ENCODE data around the gene ANKRD6.
A peak's percentile ranks its signal among the peaks of the same experiment; 100 is the strongest.

Gene ANKRD6

GRCh38 chr6:89667872-89668556 is 235.1 kb downstream of the ANKRD6 start:
- no peak for DNase-seq

- DNase-seq = no peak
Measured at GRCh38 chr6:89669002-89669401, 236.1 kb downstream of the ANKRD6 start.

- no peak for DNase-seq
Measured at GRCh38 chr6:89670935-89671565, 238.1 kb downstream of the ANKRD6 start.

- no peak for DNase-seq
Measured at GRCh38 chr6:89675949-89676748, 243.2 kb downstream of the ANKRD6 start.

- no peak for DNase-seq
Measured at GRCh38 chr6:89678531-89678930, 245.6 kb downstream of the ANKRD6 start.

GRCh38 chr6:89679215-89680120 is 246.5 kb downstream of the ANKRD6 start:
- DNase-seq = no peak

GRCh38 chr6:89680150-89680549 is 247.2 kb downstream of the ANKRD6 start:
- DNase-seq = peak in 1 of 2 experiments; percentile 23

- DNase-seq = no peak
Measured at GRCh38 chr6:89680551-89680950, 247.6 kb downstream of the ANKRD6 start.

GRCh38 chr6:89681983-89682564 is 249.1 kb downstream of the ANKRD6 start:
- DNase-seq = no peak

GRCh38 chr6:89682991-89683390 is 250.0 kb downstream of the ANKRD6 start:
- no peak for DNase-seq

Data from NCI-H2081 (cell line).